ENCODE measurements around the gene RB1.
"Not testable (repeated sequence)": the region's sequence is repeated elsewhere in the genome, so short reads cannot be mapped to it uniquely, and the experiment has no call there.

The RB1 gene

GRCh38 chr13:48412881-48413351 is 109.4 kb downstream of the RB1 start, which contains the start of gene LPAR6:
LPAR6 (minus strand) TSS chr13:48413113; CDS start chr13:48412423, 690 bp downstream.
- DNase-seq: no peak

GRCh38 chr13:48414501-48414900 is 111.0 kb downstream of the RB1 start:
- no peak for DNase-seq

DNA sequence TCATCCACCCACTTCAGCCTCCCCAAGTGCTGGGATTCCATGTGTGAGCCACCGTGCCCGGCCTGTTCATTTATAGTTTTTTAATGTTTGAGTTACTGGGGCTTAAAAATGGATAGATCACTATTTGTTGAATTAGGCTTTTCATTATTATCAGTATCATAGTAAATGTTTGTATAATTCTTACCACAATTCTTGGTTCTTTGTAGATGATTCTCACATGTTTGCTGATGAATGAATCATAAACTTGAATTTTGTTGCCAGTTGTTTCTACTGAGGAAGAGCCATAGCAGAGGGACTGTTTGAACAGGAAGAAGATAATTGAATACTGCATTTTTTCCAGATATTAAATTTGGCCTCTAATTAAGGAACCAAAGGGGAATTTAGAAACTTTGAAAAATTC is 112.0 kb downstream of the RB1 start:
- no peak for DNase-seq

GRCh38 chr13:48422003-48422402 is 118.5 kb downstream of the RB1 start:
- DNase-seq: not testable (repeated sequence)

DNA sequence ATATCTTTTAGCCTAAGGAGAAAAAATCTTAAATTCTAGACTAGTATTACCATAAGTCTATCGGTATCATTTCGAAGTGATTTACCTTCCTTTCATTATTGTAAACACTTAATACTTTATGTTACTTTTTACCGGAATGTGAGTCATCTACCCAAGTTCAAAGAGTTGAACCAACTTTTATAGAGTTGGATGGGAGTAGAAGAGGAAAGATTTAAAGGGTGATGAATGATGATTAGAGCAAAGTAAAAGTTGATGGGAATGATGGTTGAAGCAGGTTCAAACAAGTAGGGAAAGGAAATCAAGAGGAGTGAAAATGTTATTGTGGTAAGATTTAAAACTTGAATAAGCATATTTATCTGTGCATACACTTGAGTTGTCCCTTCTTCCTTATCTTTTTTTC is 120.7 kb downstream of the RB1 start:
- DNase-seq: no peak

DNA sequence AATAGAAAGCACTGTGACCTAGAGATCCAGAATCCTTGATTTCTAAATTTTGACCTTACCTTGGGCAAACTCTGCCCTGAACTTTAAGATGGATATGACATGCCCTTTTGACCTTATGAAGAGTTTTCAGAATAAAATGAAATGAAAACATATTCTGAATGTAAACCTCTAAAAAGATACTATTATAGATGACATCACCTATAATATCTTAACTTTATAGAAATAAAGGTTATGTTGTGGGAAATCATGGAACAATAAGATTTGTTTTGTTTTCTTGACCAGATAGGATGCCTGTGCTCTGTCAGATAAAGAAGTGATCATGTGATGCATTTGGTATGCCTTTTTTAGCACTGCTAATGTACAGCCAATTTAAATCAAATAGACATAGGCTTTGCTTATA is 122.5 kb downstream of the RB1 start:
- no peak for DNase-seq

DNA sequence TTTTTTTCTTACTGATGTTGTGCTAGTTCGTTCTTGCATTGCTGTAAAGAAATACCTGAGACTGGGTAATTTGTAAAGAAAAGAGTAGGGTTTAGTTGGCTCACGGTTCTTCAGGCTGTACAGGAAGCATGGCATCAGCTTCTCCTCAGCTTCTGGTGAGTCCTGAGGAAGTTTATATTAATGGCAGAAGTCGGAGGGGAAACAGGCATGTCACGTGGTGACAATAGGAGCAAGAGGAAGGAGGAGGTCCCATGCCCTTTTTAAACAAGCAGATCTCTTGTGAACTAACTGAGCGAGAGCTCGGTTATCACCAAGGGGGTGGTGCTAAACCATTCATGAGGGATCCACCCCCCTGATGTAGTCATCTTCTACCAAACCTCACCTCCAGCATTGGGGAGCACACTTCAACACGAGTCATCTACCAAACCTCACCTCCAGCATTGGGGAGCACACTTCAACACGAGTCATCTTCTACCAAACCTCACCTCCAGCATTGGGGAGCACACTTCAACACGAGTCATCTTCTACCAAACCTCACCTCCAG is 123.3 kb downstream of the RB1 start:
- not testable (repeated sequence) for DNase-seq

- DNase-seq: no peak
Measured at GRCh38 chr13:48429036-48429435, 125.5 kb downstream of the RB1 start.

- DNase-seq: no peak
Measured at GRCh38 chr13:48429886-48430285, 126.3 kb downstream of the RB1 start.

- no peak for DNase-seq
Measured at GRCh38 chr13:48431431-48431830, 127.9 kb downstream of the RB1 start.

DNA sequence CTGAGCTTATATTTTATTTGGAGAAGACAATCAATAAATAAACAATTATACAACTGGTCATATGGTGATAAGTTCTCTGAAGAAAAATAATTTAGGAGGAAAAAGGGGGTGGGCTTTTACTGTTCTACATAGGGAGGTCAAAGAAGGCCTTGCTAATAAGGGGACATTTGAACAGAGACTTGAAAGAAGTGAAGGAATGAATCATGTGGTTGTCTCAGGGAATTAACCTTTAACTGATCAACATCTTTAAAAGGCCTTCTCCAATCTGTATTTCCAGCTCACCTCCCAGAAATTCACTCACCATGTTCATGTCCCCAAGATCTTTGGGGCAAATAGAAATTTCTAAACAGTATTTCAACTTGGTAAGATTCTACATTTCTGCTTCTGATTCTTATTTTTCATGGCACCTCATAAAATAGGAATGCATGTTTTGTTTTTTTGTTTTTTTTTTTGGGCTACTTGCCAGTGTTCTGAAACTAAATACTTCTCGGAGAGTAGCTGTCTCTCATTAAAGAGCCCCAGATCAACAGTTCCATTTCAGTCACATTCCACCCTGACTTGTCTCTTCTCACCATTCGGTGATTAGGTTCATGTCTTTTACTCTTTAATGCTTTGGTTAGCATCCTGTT is 128.6 kb downstream of the RB1 start:
- no peak for DNase-seq

DNA sequence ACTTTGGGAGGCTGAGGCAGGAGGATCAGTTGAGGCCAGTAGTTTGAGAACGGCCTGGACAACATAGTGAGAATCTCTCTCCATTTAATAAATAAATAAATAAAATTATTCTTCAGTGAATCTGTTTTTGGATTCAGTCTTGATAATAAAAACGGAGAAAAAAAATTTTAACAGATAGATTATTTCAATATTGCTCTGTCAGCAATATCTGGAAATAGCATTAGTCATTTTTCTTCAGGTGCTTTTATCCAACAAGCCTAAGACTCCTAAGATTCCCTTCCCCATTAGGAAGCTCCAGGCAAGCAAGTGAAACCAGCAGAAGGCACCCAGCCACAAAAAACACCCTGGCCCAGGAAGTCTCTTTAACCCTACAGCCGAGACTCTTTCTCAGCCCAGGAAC is 130.6 kb downstream of the RB1 start:
- no peak for DNase-seq

- no peak for DNase-seq
Measured at GRCh38 chr13:48436661-48437288, 133.2 kb downstream of the RB1 start.

DNA sequence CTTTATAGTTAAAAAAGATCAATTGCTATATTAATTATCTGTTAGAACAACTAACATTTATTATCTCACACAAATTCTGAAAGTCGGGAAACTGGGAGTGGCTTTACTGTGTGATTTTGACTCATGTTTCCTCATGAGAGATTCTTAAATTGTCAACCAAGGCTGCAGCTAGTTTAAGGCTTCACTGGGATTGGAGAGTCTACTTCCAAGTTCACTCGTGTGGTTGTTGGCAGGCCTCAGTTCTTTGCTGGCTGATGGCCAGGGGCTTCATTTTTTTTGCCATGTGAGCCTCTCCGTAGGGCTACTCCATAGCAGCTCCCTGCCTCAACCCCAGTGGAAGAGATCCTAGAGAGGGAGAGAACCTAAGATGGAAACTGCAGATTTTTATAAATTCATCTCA is 133.8 kb downstream of the RB1 start:
- no peak for DNase-seq

DNA sequence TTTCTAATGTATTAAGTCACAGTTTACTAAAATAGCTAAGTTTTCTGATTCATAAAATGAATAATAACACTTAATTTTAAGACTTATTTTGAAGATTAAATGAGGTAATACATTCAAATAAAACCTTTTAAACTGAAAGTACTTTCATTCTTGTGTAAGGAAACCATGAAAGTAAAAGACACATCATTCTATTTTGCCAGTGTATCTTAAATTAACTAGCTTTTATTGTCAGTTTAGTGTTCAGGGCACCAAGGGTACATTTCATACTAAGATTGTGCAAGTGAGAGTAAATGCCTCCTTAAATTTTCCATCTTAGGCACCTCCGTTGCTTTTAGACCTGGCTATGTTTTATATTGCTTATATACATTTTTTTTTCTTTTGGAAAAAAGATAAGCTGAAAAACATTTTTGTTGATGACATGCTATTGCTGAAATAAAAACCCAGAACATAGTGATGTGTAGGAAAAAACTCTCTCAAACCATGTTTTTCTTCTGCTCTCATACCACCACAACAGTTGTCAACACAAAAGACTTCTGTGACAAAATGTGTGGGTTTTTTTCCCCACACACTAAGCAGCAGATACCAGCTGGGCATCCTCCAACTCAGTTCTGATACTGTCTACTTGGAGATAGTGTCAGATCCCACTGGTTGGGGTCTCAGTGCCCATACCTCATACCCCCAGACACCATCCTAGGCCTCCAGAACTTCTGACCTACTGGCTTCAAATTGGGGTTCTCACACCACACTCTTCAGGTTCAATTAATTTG is 140.1 kb downstream of the RB1 start:
- DNase-seq: no peak

DNA sequence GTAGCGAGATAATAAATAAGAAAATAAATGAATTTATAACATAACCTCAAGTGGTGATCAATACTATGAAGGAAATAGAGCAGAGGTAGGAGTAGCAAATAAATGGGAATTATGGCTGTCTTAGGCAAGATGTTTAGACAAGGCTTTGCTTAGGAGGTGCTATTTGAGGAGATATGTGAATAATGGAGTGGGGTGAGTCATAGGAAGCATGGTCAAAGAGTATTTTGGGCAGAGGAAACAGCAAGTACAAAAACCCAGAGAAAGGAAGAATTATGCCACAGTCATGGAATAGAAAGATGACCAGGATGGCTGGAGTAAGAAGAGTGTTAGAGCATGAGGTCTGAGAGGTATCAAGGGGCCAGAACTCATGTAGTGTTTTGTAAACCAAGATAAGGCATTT is 142.9 kb downstream of the RB1 start:
- no peak for DNase-seq

- no peak for DNase-seq
Measured at GRCh38 chr13:48448285-48448958, 144.9 kb downstream of the RB1 start.

DNA sequence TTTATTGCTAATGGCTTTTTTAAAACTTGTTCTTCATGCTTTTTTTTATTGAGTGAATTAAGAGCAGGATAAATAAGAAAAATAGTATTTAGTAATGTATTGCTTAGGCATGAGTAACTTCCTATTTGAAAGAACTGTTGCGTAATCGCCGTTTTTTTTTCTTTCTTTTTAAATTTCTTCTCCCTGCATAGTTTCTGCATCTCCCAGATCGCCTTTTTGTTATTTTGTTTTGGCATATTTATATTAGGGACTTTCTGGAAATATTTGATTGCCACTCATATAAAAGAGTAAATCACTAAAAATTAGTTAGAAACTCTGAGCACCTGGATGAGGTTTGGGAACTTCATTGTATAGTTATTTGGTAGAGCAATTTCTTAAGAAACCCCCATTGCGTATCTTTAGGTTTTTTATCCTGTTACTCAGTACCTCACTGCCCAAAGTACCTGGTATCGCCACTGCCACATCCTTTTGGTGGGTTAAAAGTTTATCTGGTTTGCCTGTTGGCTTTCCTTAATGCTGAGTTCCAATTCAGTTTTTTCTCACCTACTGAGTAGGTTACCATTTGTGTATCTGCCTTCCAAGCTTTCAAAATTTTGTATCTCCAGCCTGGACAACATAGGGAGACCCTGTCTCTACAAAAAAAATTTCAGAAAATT is 145.5 kb downstream of the RB1 start:
- no peak for DNase-seq

GRCh38 chr13:48449656-48450055 is 146.1 kb downstream of the RB1 start:
- no peak for DNase-seq

- DNase-seq: not testable (repeated sequence)
Measured at GRCh38 chr13:48451196-48451595, 147.6 kb downstream of the RB1 start.

- no peak for DNase-seq
Measured at GRCh38 chr13:48456546-48456945, 153.0 kb downstream of the RB1 start.

DNA sequence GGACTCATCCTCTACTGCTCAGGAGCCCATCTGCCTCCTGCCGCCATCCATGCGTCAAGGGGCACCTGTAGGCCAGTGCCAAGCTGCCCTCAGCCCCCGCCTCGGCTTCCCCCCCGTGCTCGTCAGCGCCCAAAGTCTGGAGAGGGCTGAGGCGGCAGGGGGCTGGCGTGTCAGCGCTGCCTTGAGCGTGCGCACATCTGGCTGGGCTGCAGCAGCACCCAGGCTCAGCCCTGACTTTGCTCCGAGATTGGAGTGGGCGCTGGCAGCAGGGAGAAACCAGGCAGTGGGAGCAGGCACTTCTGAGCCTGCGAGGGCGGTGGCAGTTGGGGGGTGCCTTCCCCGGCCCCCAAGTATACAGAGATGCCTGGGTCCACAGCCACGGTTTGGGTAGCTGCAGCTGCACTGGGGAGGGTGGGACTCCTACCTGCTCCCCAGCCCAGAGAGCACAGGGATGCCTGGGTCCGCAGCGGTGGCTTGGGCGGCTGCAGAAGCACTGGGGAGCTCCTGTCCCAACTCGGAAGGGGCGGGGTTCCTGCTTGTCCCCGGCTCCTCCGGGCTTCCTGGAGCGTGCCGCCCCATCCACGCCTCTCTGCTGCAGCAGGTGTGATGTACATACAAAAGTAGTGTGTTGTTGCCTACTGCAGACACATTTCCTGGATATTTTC is 154.2 kb downstream of the RB1 start:
- no peak for DNase-seq

Measured in stimulated activated CD4-positive, alpha-beta T cell treated with anti-CD3 and anti-CD28 coated beads, Interleukin-12 subunit alpha, Interleukin-12 subunit beta, amount 100 ng/mL, for 4 hours (primary cell).